K562 (cell line): ENCODE results near the gene KRT85. TPM values are rescaled to one million over a fixed set of nuclear protein-coding genes. Genes with fewer than 3 reads are reported as not detected.

Experiments
- ATAC-seq: fragments of 200-7000 bp; cut with Tn5 transposase; 3 replicates; pipeline ENCODE4 v1.9.1; 2020; ENCODE audit warnings: moderate library complexity
- BruUV-seq: library from RNA; stranded (reverse); fragments of 400-500 nt; replicated peaks from 2 replicates; lab custom pipeline; 2021; lab: Mats Ljungman, UMichigan
- CTCF ChIA-PET: fragments of 300-600 bp; formaldehyde crosslinking; extraction: SDS; loops from one replicate; lab custom pipeline; 2021; ENCODE audit warnings: low intra/inter-chr PET ratio; lab: Yijun Ruan, JAX
- POLR2A ChIA-PET: fragments of 300-600, 350-650 bp; sonication (Branson Sonifier 250); formaldehyde crosslinking; extraction: SDS; loops from one replicate; lab custom pipeline; 2021; ENCODE audit warnings: antibody characterized with exemption, inconsistent platforms; lab: Yijun Ruan, JAX
- DNase-seq, 4 experiments: peaks; one replicate each; pipeline versions ENCODE4 v3.0.0 to v3.0.0-alpha.2; 2011 to 2018; ENCODE audit warnings: low spot score in 3 of 4, mixed read lengths in 3 of 4; ENCODE audit errors: extremely low read depth in 1 of 4
- FAIRE-seq: peaks from 2 replicates; lab custom pipeline; 2011; peaks lifted over from hg19 to GRCh38; lab: Jason Lieb, UNC
- H2AFZ ChIP-seq: 2 replicates; pipeline ENCODE4 v1.6.0; 2011; ENCODE audit warnings: low read depth, low read length, control low read depth, inconsistent platforms
- H3K27ac ChIP-seq: fragments of 200-600 bp; 3 replicates; pipeline ENCODE4 v1.8.0; 2011; ENCODE audit warnings: low read depth, mild to moderate bottlenecking, control low read depth, inconsistent platforms, low read length, moderate library complexity, mixed read lengths; ENCODE audit errors: extremely low read depth
- H3K27me3 ChIP-seq, 2 experiments: fragments of 300-600 bp in 1 of 2; 2 replicates in 1 of 2; 3 replicates in 1 of 2; pipeline versions ENCODE4 v1.6.0 to v1.8.0; 2011; ENCODE audit warnings: inconsistent platforms in 2 of 2, low read length in 2 of 2, mild to moderate bottlenecking in 1 of 2, mixed read lengths in 1 of 2, moderate library complexity in 1 of 2; ENCODE audit not compliant: control insufficient read depth in 2 of 2, insufficient read depth in 2 of 2
- H3K36me3 ChIP-seq: fragments of 300-600 bp; 3 replicates; pipeline ENCODE4 v1.8.0; 2011; ENCODE audit warnings: mild to moderate bottlenecking, low read length, inconsistent platforms; ENCODE audit not compliant: control insufficient read depth, insufficient read depth
- H3K4me1 ChIP-seq, 2 experiments: fragments of 200-600 bp in 1 of 2; replicated peaks in 1 of 2; 2 replicates in 1 of 2; 3 replicates in 1 of 2; pipeline versions ENCODE4 v1.5.1 to v1.8.0; 2011; ENCODE audit warnings: inconsistent platforms in 2 of 2, low read length in 2 of 2, mild to moderate bottlenecking in 1 of 2, mixed read lengths in 1 of 2, moderate library complexity in 1 of 2; ENCODE audit not compliant: control insufficient read depth in 2 of 2, insufficient read depth in 2 of 2
- H3K4me2 ChIP-seq: 2 replicates; pipeline ENCODE4 v1.6.1; 2011; ENCODE audit warnings: low read length, control low read depth, inconsistent platforms, mixed read lengths; ENCODE audit not compliant: insufficient read depth
- H3K4me3 ChIP-seq: fragments of 200-600 bp; sonication (generic), shearing (Covaris generic); 2 replicates; pipeline ENCODE4 v1.5.1; 2016; ENCODE audit warnings: control low read depth, inconsistent platforms
- H3K79me2 ChIP-seq: fragments of 200-600 bp; 3 replicates; pipeline ENCODE4 v1.8.0; 2011; ENCODE audit warnings: low read length, inconsistent platforms; ENCODE audit not compliant: control insufficient read depth, insufficient read depth
- H3K9ac ChIP-seq, 2 experiments: 2 replicates each; pipeline versions ENCODE4 v1.6.0 to v1.6.1; 2011; ENCODE audit warnings: low read depth in 2 of 2, low read length in 2 of 2, control low read depth in 1 of 2, inconsistent platforms in 1 of 2, mild to moderate bottlenecking in 1 of 2, mixed read lengths in 1 of 2; ENCODE audit not compliant: insufficient read depth in 1 of 2
- H3K9me1 ChIP-seq: one replicate; pipeline ENCODE4 v1.6.0; 2011; ENCODE audit warnings: inconsistent platforms, mild to moderate bottlenecking, low read length, moderate library complexity; ENCODE audit not compliant: control insufficient read depth, insufficient read depth
- H3K9me3 ChIP-seq: replicated peaks from 2 replicates; pipeline ENCODE4 v1.5.1; 2011; ENCODE audit warnings: low read depth, low read length, inconsistent platforms; ENCODE audit not compliant: control insufficient read depth, insufficient read depth
- H4K20me1 ChIP-seq: replicated peaks from 2 replicates; pipeline ENCODE4 v1.6.1; 2011; ENCODE audit warnings: low read length, inconsistent platforms, mixed read lengths; ENCODE audit not compliant: control insufficient read depth, insufficient read depth
- CSDE1 ChIP-seq, 2 experiments: fragments of 450-650 bp; IDR thresholded peaks; 2 replicates each; pipeline ENCODE4 v1.6.1; 2016; ENCODE audit warnings: mild to moderate bottlenecking in 1 of 2
- GATAD2A ChIP-seq: fragments of 450-650 bp; IDR thresholded peaks from 2 replicates; pipeline ENCODE4 v1.6.1; 2017
- HNRNPUL1 ChIP-seq: fragments of 200-400 bp; formaldehyde crosslinking; IDR thresholded peaks from 2 replicates; pipeline ENCODE4 v1.6.1; 2017; ENCODE audit warnings: low read length
- HOXB6 ChIP-seq: fragments of 250-450 bp; sonication (Bioruptor Pico); IDR thresholded peaks from 2 replicates; pipeline ENCODE4 v1.5.1; 2022; ENCODE audit warnings: mild to moderate bottlenecking, borderline replicate concordance
- KDM5B ChIP-seq: fragments of 200-600 bp; sonication (generic); IDR thresholded peaks from 2 replicates; pipeline ENCODE4 v1.6.1; 2012; ENCODE audit warnings: low read depth, mild to moderate bottlenecking, moderate library complexity, low read length, control low read depth, inconsistent platforms; ENCODE audit not compliant: insufficient replicate concordance
- MBD2 ChIP-seq: sonication (generic); IDR thresholded peaks from 2 replicates; pipeline ENCODE4 v1.6.1; 2016; ENCODE audit warnings: low read depth, borderline replicate concordance
- PHF8 ChIP-seq: fragments of 200-600 bp; sonication (generic); IDR thresholded peaks from 2 replicates; pipeline ENCODE4 v1.6.1; 2012; ENCODE audit warnings: mixed run types, mild to moderate bottlenecking, inconsistent platforms, low read length, moderate library complexity, borderline replicate concordance
- RBM34 ChIP-seq: fragments of 200-400 bp; formaldehyde crosslinking; IDR thresholded peaks from 2 replicates; pipeline ENCODE4 v1.6.1; 2018; ENCODE audit warnings: low read length, borderline replicate concordance; ENCODE audit not compliant: insufficient read depth
- SP2 ChIP-seq: IDR thresholded peaks from 2 replicates; pipeline ENCODE4 v1.6.1; 2011; ENCODE audit warnings: mild to moderate bottlenecking, low read depth, low read length, moderate library complexity; ENCODE audit not compliant: poor library complexity, severe bottlenecking; ENCODE audit errors: extremely low read depth
- ZNF274 ChIP-seq: IDR thresholded peaks from 2 replicates; pipeline ENCODE4 v1.6.1; 2011; ENCODE audit warnings: low read depth, mild to moderate bottlenecking, low read length, moderate library complexity, borderline replicate concordance
- WGBS: fragments of 100-300 bp; shearing (Covaris generic); methylation state at CpG from one replicate; pipeline ENCODE4 v1.1.6; 2016; ENCODE audit warnings: low coverage, mixed read lengths; ENCODE audit not compliant: insufficient coverage; ENCODE audit errors: missing lambda C conversion rate; 5-methylcytosine and 5-hydroxymethylcytosine counted together
- in situ Hi-C: fragments of 300-500 bp; cut with MboI; formaldehyde crosslinking; loops from 4 replicates; pipeline ENCODE4 v1.15.0; 2018; ENCODE audit warnings: inconsistent platforms, mixed read lengths
- intact Hi-C: fragments of 100-400 bp; cut with micrococcal nuclease; formaldehyde crosslinking; loops from 2 replicates; pipeline ENCODE4 v1.14.2; 2022
- polyA plus RNA-seq, 8 experiments: library from polyadenylated mRNA; depleted of rRNA in 4 of 8; stranded (reverse) in 5 of 8; unstranded in 3 of 8; fragments of >200 nt; fragmentation: Nextera tagmentation in 2 of 8; fragmentation: Illumina TruSeq in 1 of 8; extraction: Ambion mirVana in 2 of 8; extraction: Trizol in 1 of 8; gene quantifications; 2 replicates each; pipeline versions ENCODE4 v1.2.1 to v1.2.3, GENCODE V29; 2011 to 2014; ENCODE audit warnings: inconsistent platforms in 1 of 8, missing spikeins in 1 of 8
- total RNA-seq, 7 experiments: library from RNA; depleted of rRNA in 6 of 7; stranded (reverse); fragments of >200 nt in 6 of 7; fragmentation: Illumina TruSeq in 2 of 7; extraction: Trizol in 2 of 7; gene quantifications; 2 replicates each; pipeline versions ENCODE4 v1.2.1 to v1.2.3, GENCODE V29; 2011 to 2021; ENCODE audit warnings: low replicate concordance in 1 of 7
- TF ChIP-seq, protein P1 (sequence below): fragments of 250-450 bp; sonication (Bioruptor Pico); IDR thresholded peaks from 2 replicates; pipeline ENCODE4 v1.5.0; 2021
- TF ChIP-seq, protein P2 (sequence below): fragments of 450-650 bp; formaldehyde crosslinking; IDR thresholded peaks from 2 replicates; pipeline ENCODE4 v1.4.0; 2020; ENCODE audit warnings: mild to moderate bottlenecking, moderate library complexity

KRT85 gene
- total and polyA plus RNA-seq, 9 of the 15 experiments (the other 6 are each of a cell fraction or from before 2014, with no cell fraction given): not detected

DNA sequence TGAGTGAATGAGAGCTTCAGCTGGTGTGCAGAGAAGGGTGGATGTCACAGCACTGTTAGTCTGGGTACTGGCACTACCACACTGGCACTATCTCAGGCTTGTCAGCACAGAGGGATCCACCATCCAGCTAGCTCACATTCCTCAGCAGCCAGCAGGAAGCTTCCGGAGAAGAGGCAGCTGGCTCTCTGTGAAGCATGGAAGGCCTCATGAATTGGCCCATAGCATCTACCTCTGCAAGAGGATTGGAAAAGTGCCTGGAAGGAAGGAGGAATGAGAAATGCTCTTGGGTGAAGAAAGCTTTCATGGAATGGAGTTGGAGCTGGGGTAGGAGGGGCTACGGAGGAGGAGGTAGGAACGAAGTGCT lies 56.0 kb downstream of the KRT85 start:
- Histone ChIP-seq H2AFZ (no peak overlapping the region), H4K20me1 (no peaks in the 10 kb centered on the region; the same call in 1 of the 2 replicates), H3K4me2 (no peak overlapping the region), H3K9ac (no peak overlapping the region), H3K4me1 (peaks cover 0 to 8% of the 10 kb centered on the region in 2 experiments; a peak in 2 of 5 replicates), H3K79me2 (no peaks in the 10 kb centered on the region), H3K9me1 (no peaks in the 10 kb centered on the region), H3K36me3 (no peaks in the 10 kb centered on the region), H3K9me3 (no peaks in the 10 kb centered on the region)
- ATAC-seq (no peak), DNase-seq (no peak), FAIRE-seq (no peak)
- BruUV-seq: no TSS peak
- CTCF ChIA-PET: no interaction called here
- WGBS: 0% methylated on average over 3 of the region's 3 CpGs
- POLR2A ChIA-PET: interaction anchor here (0.6 to 1.7 kb wide), 4 partner anchors 10 to 538 kb away, joined by 3 to 5 read pairs (median 4); partner anchors contain the start of genes KRT78 and KRT83
- intact Hi-C loops: no loop called here
- no peak for TF ChIP-seq ZNF274
- no peak for TF ChIP-seq SP2
- TF ChIP-seq MBD2: no peak
- TF ChIP-seq, protein P1, sequence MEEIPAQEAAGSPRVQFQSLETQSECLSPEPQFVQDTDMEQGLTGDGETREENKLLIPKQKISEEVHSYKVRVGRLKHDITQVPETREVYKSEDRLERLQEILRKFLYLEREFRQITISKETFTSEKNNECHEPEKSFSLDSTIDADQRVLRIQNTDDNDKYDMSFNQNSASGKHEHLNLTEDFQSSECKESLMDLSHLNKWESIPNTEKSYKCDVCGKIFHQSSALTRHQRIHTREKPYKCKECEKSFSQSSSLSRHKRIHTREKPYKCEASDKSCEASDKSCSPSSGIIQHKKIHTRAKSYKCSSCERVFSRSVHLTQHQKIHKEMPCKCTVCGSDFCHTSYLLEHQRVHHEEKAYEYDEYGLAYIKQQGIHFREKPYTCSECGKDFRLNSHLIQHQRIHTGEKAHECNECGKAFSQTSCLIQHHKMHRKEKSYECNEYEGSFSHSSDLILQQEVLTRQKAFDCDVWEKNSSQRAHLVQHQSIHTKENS (CRISPR knock-in tag): no peak
- no peak for TF ChIP-seq RBM34
- TF ChIP-seq HNRNPUL1: no peak
- TF ChIP-seq, protein P2, sequence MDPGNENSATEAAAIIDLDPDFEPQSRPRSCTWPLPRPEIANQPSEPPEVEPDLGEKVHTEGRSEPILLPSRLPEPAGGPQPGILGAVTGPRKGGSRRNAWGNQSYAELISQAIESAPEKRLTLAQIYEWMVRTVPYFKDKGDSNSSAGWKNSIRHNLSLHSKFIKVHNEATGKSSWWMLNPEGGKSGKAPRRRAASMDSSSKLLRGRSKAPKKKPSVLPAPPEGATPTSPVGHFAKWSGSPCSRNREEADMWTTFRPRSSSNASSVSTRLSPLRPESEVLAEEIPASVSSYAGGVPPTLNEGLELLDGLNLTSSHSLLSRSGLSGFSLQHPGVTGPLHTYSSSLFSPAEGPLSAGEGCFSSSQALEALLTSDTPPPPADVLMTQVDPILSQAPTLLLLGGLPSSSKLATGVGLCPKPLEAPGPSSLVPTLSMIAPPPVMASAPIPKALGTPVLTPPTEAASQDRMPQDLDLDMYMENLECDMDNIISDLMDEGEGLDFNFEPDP (CRISPR knock-in tag): no peak
- TF ChIP-seq GATAD2A: no peak
- TF ChIP-seq HOXB6: no peak
- TF ChIP-seq KDM5B: no peak
- no peak for TF ChIP-seq PHF8
- no peak for TF ChIP-seq CSDE1 (IDR thresholded peaks at IDR 0.05)
- TF ChIP-seq, all 486 proteins: peak for 0
- Histone ChIP-seq H3K27me3 (peaks cover 13 to 49% of the 10 kb centered on the region in 2 experiments; a peak in 4 of 5 replicates), H3K4me3 (no peak overlapping the region), H3K27ac (no peak overlapping the region)
- in situ Hi-C loops: no loop called here
